HUES48 (cell line): Measurements from ENCODE around the gene GPX8.

Source experiments
- H3K27ac ChIP-seq: one replicate; pipeline ENCODE4 v1.7.0; 2013; ENCODE audit warnings: low read depth, low read length, inconsistent platforms
- H3K27me3 ChIP-seq: 2 replicates; pipeline ENCODE4 v1.6.1; 2013; ENCODE audit warnings: mild to moderate bottlenecking, low read length; ENCODE audit not compliant: control insufficient read depth, insufficient read depth
- H3K36me3 ChIP-seq: 2 replicates; pipeline ENCODE4 v1.6.1; 2013; ENCODE audit warnings: low read length; ENCODE audit not compliant: control insufficient read depth, insufficient read depth
- H3K4me1 ChIP-seq: 2 replicates; pipeline ENCODE4 v1.6.1; 2013; ENCODE audit warnings: mild to moderate bottlenecking, low read length; ENCODE audit not compliant: control insufficient read depth, insufficient read depth
- H3K4me3 ChIP-seq: 2 replicates; pipeline ENCODE4 v1.5.1; 2013; ENCODE audit warnings: mild to moderate bottlenecking, low read depth, low read length
- H3K9ac ChIP-seq: 2 replicates; pipeline ENCODE4 v1.6.1; 2013; ENCODE audit warnings: mild to moderate bottlenecking, low read depth, low read length, moderate library complexity
- H3K9me3 ChIP-seq: 2 replicates; pipeline ENCODE4 v1.6.1; 2013; ENCODE audit warnings: low read length; ENCODE audit not compliant: control insufficient read depth, insufficient read depth

GPX8 gene

DNA sequence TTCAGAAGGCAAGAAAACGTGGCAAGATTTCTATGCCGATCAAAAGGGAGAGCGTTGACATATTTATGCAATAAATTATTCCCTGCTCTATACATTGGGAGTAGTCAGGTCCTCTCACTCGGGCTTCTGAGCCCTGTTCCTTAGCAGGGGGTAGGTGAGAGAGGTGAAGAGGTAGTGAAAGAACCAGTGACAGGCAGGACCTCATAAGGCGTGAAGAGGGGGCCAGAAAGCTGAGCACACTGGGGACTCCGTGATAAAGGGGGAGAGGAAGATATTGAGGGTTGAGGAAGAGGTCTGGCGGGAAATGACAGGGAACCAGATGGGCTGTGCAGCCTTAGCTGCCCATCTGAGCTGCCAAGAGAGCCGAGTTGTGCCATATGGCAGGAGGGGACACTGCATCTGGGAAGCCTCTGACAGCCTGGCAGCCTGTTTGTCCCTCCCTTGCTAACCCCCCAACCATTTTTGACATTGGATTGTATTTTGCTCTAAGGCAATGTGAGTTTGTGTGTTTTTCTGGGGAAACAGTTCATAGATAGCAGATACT, 13.8 kb downstream of the GPX8 start:
- Histone ChIP-seq H3K9me3 (no peaks in the 10 kb centered on the region), H3K27ac (no peak overlapping the region), H3K9ac (no peak overlapping the region), H3K36me3 (no peaks in the 10 kb centered on the region), H3K27me3 (peaks cover 84% of the 10 kb centered on the region), H3K4me3 (peak overlapping the region; percentile 65), H3K4me1 (peaks cover 14% of the 10 kb centered on the region)

GRCh38 chr5:55175781-55176175, 15.8 kb downstream of the GPX8 start:
- no peak overlapping the region for H3K9ac ChIP-seq
- H3K4me3 ChIP-seq, result peak overlapping the region; percentile 63
- H3K27ac ChIP-seq, result no peak overlapping the region
- H3K9me3 ChIP-seq, result no peaks in the 10 kb centered on the region
- no peaks in the 10 kb centered on the region for H3K36me3 ChIP-seq
- H3K4me1 ChIP-seq, result peaks cover 14% of the 10 kb centered on the region
- peaks cover 96% of the 10 kb centered on the region for H3K27me3 ChIP-seq

- Histone ChIP-seq H3K36me3 (no peaks in the 10 kb centered on the region), H3K9me3 (no peaks in the 10 kb centered on the region), H3K4me3 (peak overlapping the region; percentile 63), H3K27ac (no peak overlapping the region), H3K9ac (no peak overlapping the region), H3K4me1 (peaks cover 14% of the 10 kb centered on the region), H3K27me3 (peaks cover 94% of the 10 kb centered on the region)
Observed at GRCh38 chr5:55176176-55176818, 16.3 kb downstream of the GPX8 start.

GRCh38 chr5:55177078-55177477, 17.1 kb downstream of the GPX8 start:
- H3K9me3 ChIP-seq, result no peaks in the 10 kb centered on the region
- H3K27ac ChIP-seq, result no peak overlapping the region
- peak overlapping the region; percentile 63 for H3K4me3 ChIP-seq
- no peak overlapping the region for H3K9ac ChIP-seq
- H3K27me3 ChIP-seq, result peaks cover 90% of the 10 kb centered on the region
- H3K4me1 ChIP-seq, result peaks cover 14% of the 10 kb centered on the region
- no peaks in the 10 kb centered on the region for H3K36me3 ChIP-seq

DNA sequence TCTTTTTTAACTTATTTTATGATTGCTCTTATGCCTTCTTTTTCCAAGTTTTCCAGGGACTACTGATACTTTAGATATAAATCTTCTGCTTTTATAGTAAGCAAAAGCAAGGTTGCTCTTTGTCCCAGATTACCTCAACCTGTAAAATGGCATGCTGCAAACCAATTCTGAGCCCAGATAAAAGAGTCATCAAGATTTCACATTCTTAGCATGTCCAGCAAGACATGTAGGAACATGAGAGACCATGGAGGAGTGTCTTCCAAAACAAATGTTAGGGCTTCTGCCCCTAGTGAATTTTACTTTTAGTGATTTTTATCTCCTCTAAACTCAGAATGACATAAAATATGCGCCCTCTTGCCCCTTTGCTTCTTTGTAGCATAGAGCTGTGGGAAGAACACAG, 20.0 kb downstream of the GPX8 start:
- Histone ChIP-seq H3K9me3 (no peaks in the 10 kb centered on the region), H3K36me3 (no peaks in the 10 kb centered on the region), H3K27ac (no peak overlapping the region), H3K27me3 (peaks cover 71% of the 10 kb centered on the region), H3K4me1 (peaks cover 8% of the 10 kb centered on the region), H3K4me3 (no peak overlapping the region), H3K9ac (no peak overlapping the region)

- no peak overlapping the region for H3K4me3 ChIP-seq
- peaks cover 27% of the 10 kb centered on the region for H3K27me3 ChIP-seq
- no peaks in the 10 kb centered on the region for H3K9me3 ChIP-seq
- no peak overlapping the region for H3K9ac ChIP-seq
- no peaks in the 10 kb centered on the region for H3K36me3 ChIP-seq
- H3K4me1 ChIP-seq, result no peaks in the 10 kb centered on the region
- no peak overlapping the region for H3K27ac ChIP-seq
Observed at GRCh38 chr5:55187370-55187769, 27.4 kb downstream of the GPX8 start.

DNA sequence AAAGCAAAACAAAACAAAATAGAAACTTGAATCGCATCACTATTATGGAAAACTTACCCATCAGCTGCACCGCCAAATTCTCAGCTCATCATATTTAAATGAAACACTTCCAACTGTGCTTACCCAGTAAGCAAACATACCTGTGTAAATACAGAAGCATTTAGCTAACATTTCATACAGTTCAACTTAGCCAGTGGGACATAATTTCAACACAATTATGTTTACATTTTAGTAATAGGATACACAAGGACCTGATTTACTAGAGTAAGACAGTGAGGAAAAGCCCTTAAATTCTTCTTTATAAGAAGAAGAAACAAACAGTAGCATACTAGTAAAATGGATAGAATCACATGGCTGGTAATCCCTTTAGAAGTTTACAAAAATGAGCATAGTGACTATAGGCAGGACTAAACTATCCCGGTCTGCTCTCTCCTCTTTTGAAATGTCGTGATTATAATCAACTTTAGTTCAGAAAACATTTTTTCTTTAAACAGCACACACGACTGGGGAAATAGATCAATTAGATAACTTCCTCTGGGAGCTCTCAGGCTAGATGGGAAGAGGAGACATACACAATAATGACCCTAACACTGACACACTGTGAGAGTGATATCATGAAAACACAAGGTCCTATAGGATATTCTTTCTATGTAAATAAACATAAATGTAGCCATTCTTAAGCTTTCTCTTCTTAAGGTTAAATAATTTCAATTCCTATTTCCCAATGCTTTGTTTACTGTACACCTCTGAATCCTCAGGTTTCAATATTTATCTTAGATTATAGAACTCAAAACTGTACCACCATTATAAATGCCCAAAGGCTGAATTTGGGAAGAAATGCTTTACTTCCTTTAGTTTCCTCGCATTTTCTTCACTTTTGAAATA, 28.9 kb downstream of the GPX8 start:
- Histone ChIP-seq H3K4me1 (no peaks in the 10 kb centered on the region), H3K9ac (no peak overlapping the region), H3K27ac (no peak overlapping the region), H3K9me3 (no peaks in the 10 kb centered on the region), H3K36me3 (no peaks in the 10 kb centered on the region), H3K27me3 (peaks cover 28% of the 10 kb centered on the region), H3K4me3 (no peak overlapping the region)

GRCh38 chr5:55191165-55191564, 31.2 kb downstream of the GPX8 start:
- H3K36me3 ChIP-seq, result no peaks in the 10 kb centered on the region
- H3K4me1 ChIP-seq, result no peaks in the 10 kb centered on the region
- no peak overlapping the region for H3K4me3 ChIP-seq
- H3K9me3 ChIP-seq, result no peaks in the 10 kb centered on the region
- peaks cover 14% of the 10 kb centered on the region for H3K27me3 ChIP-seq
- no peak overlapping the region for H3K9ac ChIP-seq
- H3K27ac ChIP-seq, result no peak overlapping the region

GRCh38 chr5:55205001-55205400, 45.0 kb downstream of the GPX8 start:
- no peaks in the 10 kb centered on the region for H3K36me3 ChIP-seq
- H3K27me3 ChIP-seq, result peaks cover 4% of the 10 kb centered on the region; the same call in 1 of the 2 replicates
- no peak overlapping the region for H3K9ac ChIP-seq
- no peak overlapping the region for H3K4me3 ChIP-seq
- no peak overlapping the region for H3K27ac ChIP-seq
- H3K9me3 ChIP-seq, result no peaks in the 10 kb centered on the region
- no peaks in the 10 kb centered on the region for H3K4me1 ChIP-seq

GRCh38 chr5:55211184-55211874, 51.4 kb downstream of the GPX8 start:
- no peak overlapping the region for H3K4me3 ChIP-seq
- no peaks in the 10 kb centered on the region for H3K9me3 ChIP-seq
- H3K27me3 ChIP-seq, result peaks cover 8% of the 10 kb centered on the region
- no peak overlapping the region for H3K9ac ChIP-seq
- no peaks in the 10 kb centered on the region for H3K36me3 ChIP-seq
- H3K27ac ChIP-seq, result no peak overlapping the region
- H3K4me1 ChIP-seq, result no peaks in the 10 kb centered on the region
